ENCODE results near the gene FADS3. TPM values are rescaled to one million over a fixed set of nuclear protein-coding genes. Genes with fewer than 3 reads are reported as not detected.

Gene FADS3
- total and polyA plus RNA-seq, 2 experiments from 2014 or later, result 44.4 to 73.5 TPM

DNA sequence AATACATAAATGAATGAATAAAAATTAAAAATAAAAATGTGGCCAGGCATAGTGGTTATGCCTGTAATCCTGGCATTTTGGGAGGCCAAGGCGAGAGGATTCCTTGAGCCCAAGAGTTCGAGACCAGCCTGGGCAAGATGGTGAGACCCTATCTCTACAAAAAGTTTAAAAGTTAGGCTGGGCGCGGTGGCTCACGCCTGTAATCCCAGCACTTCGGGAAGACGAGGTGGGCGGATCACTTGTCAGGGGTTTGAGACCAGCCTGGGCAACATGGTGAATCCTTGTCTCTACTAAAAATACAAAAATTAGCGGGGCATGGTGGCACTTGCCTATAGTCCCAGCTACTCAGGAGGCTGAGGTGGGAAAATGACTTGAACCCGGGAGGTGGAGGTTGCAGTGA is 49.1 kb upstream of the FADS3 start (continued):
- TF ChIP-seq, protein P1, sequence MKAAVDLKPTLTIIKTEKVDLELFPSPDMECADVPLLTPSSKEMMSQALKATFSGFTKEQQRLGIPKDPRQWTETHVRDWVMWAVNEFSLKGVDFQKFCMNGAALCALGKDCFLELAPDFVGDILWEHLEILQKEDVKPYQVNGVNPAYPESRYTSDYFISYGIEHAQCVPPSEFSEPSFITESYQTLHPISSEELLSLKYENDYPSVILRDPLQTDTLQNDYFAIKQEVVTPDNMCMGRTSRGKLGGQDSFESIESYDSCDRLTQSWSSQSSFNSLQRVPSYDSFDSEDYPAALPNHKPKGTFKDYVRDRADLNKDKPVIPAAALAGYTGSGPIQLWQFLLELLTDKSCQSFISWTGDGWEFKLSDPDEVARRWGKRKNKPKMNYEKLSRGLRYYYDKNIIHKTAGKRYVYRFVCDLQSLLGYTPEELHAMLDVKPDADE (IDR thresholded peaks at IDR 0.05), result no peak
- TF ChIP-seq ZNF114 (CRISPR knock-in tag; IDR thresholded peaks at IDR 0.05) (no peak), EZH2 (IDR thresholded peaks at IDR 0.05; ENCODE audit: low read depth, unreplicated experiment) (no peak)
- TF ChIP-seq, protein P2, sequence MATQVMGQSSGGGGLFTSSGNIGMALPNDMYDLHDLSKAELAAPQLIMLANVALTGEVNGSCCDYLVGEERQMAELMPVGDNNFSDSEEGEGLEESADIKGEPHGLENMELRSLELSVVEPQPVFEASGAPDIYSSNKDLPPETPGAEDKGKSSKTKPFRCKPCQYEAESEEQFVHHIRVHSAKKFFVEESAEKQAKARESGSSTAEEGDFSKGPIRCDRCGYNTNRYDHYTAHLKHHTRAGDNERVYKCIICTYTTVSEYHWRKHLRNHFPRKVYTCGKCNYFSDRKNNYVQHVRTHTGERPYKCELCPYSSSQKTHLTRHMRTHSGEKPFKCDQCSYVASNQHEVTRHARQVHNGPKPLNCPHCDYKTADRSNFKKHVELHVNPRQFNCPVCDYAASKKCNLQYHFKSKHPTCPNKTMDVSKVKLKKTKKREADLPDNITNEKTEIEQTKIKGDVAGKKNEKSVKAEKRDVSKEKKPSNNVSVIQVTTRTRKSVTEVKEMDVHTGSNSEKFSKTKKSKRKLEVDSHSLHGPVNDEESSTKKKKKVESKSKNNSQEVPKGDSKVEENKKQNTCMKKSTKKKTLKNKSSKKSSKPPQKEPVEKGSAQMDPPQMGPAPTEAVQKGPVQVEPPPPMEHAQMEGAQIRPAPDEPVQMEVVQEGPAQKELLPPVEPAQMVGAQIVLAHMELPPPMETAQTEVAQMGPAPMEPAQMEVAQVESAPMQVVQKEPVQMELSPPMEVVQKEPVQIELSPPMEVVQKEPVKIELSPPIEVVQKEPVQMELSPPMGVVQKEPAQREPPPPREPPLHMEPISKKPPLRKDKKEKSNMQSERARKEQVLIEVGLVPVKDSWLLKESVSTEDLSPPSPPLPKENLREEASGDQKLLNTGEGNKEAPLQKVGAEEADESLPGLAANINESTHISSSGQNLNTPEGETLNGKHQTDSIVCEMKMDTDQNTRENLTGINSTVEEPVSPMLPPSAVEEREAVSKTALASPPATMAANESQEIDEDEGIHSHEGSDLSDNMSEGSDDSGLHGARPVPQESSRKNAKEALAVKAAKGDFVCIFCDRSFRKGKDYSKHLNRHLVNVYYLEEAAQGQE (IDR thresholded peaks at IDR 0.05; ENCODE audit: unreplicated experiment), result no peak

GRCh38 chr11:61935861-61936260 is 44.5 kb upstream of the FADS3 start:
- no peak overlapping the region for H3K4me3 ChIP-seq
- no peaks in the 10 kb centered on the region; the same call in 2 of the 3 replicates for H3K36me3 Mint-ChIP-seq (ENCODE audit: low read depth)
- H3F3A ChIP-seq (replicated peaks; ENCODE audit: low read depth), result no peaks in the 10 kb centered on the region
- H3K4me1 ChIP-seq (ENCODE audit: insufficient read depth), result no peaks in the 10 kb centered on the region
- no peaks in the 10 kb centered on the region for H3K79me2 ChIP-seq (replicated peaks; ENCODE audit: insufficient read depth)
- peaks cover 3% of the 10 kb centered on the region for H3K27me3 Mint-ChIP-seq (ENCODE audit: insufficient read depth, low read depth, poor library complexity)
- no peak overlapping the region for H3K27ac Mint-ChIP-seq
- H3K4me1 Mint-ChIP-seq, result no peaks in the 10 kb centered on the region
- no peaks in the 10 kb centered on the region for H3K27me3 ChIP-seq (ENCODE audit: insufficient read depth)
- no peak overlapping the region for H3K4me3 Mint-ChIP-seq
- H4K20me1 ChIP-seq (replicated peaks; ENCODE audit: insufficient read depth), result no peaks in the 10 kb centered on the region
- H3K27ac ChIP-seq (ENCODE audit: low read depth), result no peak overlapping the region
- H3K9me3 Mint-ChIP-seq, result peaks cover 33% of the 10 kb centered on the region
- no peaks in the 10 kb centered on the region for H3K9me2 ChIP-seq (ENCODE audit: insufficient read depth)
- H3K4me2 ChIP-seq, result no peak overlapping the region
- DNase-seq (ENCODE audit: low spot score) (no peak), ATAC-seq (no peak)
- no peak overlapping the region for H2AFZ ChIP-seq
- no peaks in the 10 kb centered on the region for H3K36me3 ChIP-seq (ENCODE audit: insufficient read depth)
- TF ChIP-seq EZH2 (IDR thresholded peaks at IDR 0.05; ENCODE audit: low read depth, unreplicated experiment), result no peak
- TF ChIP-seq, protein P1 (IDR thresholded peaks at IDR 0.05), result no peak
- no peak for TF ChIP-seq STAT1 (IDR thresholded peaks at IDR 0.05; ENCODE audit: unreplicated experiment)
- no peak for TF ChIP-seq CREB1 (CRISPR knock-in tag; IDR thresholded peaks at IDR 0.05; ENCODE audit: low read depth)
- no peak for TF ChIP-seq ZNF331 (CRISPR knock-in tag; IDR thresholded peaks at IDR 0.05; ENCODE audit: low read depth)
- no peak for TF ChIP-seq ZNF114 (CRISPR knock-in tag; IDR thresholded peaks at IDR 0.05)
- TF ChIP-seq JUNB (IDR thresholded peaks at IDR 0.05; ENCODE audit: unreplicated experiment), result no peak
- no peak for TF ChIP-seq NANOG (IDR thresholded peaks at IDR 0.05; ENCODE audit: borderline replicate concordance)
- no peak for TF ChIP-seq POLR2AphosphoS5 (IDR thresholded peaks at IDR 0.05; ENCODE audit: low read depth)
- TF ChIP-seq ZNF462 (CRISPR knock-in tag; IDR thresholded peaks at IDR 0.05), result no peak
